GM12891 (cell line): ENCODE results near the gene TMCC1.
"Not testable (repeated sequence)": the region's sequence is repeated elsewhere in the genome, so short reads cannot be mapped to it uniquely, and the experiment has no call there.

Experiments
- DNase-seq: peaks from one replicate; pipeline ENCODE4 v3.0.0; 2011; ENCODE audit warnings: low spot score; ENCODE audit not compliant: insufficient read length
- FAIRE-seq: peaks from 2 replicates; lab custom pipeline; 2011; peaks lifted over from hg19 to GRCh38; lab: Jason Lieb, UNC
- PAX5 ChIP-seq: IDR thresholded peaks from 2 replicates; pipeline ENCODE4 v1.6.1; 2011; ENCODE audit warnings: low read length, moderate library complexity, mild to moderate bottlenecking; ENCODE audit not compliant: insufficient read depth, severe bottlenecking
- POLR2A ChIP-seq: IDR thresholded peaks from 2 replicates; pipeline ENCODE4 v1.6.1; 2011; ENCODE audit warnings: low read depth, low read length, control low read depth
- POLR2AphosphoS5 ChIP-seq: IDR thresholded peaks from 2 replicates; pipeline ENCODE4 v1.6.1; 2011; ENCODE audit warnings: low read depth, low read length, control low read depth
- POU2F2 ChIP-seq: IDR thresholded peaks from 2 replicates; pipeline ENCODE4 v1.6.1; 2011; ENCODE audit warnings: low read depth, mild to moderate bottlenecking, control low read depth, low read length, moderate library complexity
- SPI1 ChIP-seq: IDR thresholded peaks from 2 replicates; pipeline ENCODE4 v1.6.1; 2011; ENCODE audit warnings: low read depth, low read length, control low read depth
- TAF1 ChIP-seq: IDR thresholded peaks from 2 replicates; pipeline ENCODE4 v1.6.1; 2011; ENCODE audit warnings: low read depth, low read length, control low read depth

Gene TMCC1

DNA sequence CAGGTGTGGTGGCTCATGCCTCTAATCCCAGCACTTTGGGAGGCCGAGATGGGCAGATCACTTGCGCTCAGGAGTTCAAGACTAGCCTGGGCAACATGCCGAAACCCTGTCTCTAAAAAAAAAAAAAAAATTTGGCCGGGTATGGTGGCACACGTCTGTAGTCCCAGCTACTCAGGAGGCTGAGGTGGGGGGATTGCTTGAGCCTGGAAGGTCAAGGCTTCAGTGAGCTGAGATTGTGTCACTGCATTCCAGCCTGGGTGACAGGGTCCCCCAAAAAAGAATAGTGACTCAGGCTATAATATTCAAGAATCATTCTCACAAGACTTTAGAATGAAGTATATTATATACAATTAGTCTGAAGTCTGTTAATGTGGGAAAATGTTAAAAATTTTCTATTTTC is 216.5 kb downstream of the TMCC1 start:
- TF ChIP-seq POLR2AphosphoS5 (no peak), TAF1 (no peak), POU2F2 (no peak), POLR2A (no peak), SPI1 (no peak), PAX5 (no peak)
- FAIRE-seq (no peak), DNase-seq (no peak)

GRCh38 chr3:129674798-129675123 is 218.8 kb downstream of the TMCC1 start:
- not testable (repeated sequence) for FAIRE-seq, DNase-seq

GRCh38 chr3:129673897-129674797 is 219.4 kb downstream of the TMCC1 start:
- peak; percentile 33 for FAIRE-seq
- TF ChIP-seq TAF1 (no peak), POU2F2 (no peak), POLR2A (no peak), SPI1 (no peak), PAX5 (no peak), POLR2AphosphoS5 (no peak)
- no peak for DNase-seq

DNA sequence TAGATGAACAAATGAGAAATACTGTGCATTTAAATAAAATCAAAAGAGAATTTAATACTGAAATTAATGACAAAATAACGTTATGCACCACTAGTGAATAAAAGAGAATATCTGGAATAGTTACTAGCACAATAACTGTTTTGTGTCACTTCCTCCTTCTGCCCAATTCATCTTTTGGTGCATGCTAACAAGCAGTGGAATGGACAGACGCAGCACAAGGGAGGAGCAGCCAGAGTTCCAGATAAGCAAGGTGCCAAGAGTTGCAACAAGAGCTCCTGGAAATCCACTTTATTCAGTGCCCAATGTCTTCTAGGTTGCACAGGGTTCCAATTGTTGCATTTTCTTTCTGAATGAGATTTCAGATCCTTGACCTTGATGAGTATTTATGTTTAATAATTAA is 220.5 kb downstream of the TMCC1 start:
- TF ChIP-seq TAF1 (no peak), SPI1 (peak; percentile 65), POU2F2 (no peak)
- DNase-seq (no peak), FAIRE-seq (no peak)

DNA sequence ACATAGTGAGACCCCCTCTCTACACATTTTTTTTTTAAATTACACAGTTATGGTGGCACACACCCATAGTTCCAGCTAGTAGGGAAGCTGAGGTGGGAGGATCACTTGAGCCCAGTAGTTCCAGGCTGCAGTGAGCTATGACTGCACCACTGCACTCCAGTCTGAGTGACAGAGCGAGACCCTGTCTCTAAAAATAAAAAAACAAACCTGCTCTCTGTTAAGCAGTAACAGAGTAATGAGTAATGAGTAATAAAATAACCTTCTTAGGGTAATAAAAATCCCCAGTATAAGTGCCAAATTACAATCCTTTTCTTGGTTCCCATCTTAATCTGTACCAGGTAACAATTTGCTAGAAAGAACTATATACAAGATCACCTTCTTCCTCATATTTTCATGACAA is 221.1 kb downstream of the TMCC1 start:
- TF ChIP-seq POU2F2 = no peak
- TF ChIP-seq POLR2A = no peak
- no peak for TF ChIP-seq SPI1
- no peak for TF ChIP-seq TAF1
- TF ChIP-seq POLR2AphosphoS5 = no peak
- TF ChIP-seq PAX5 = no peak
- FAIRE-seq = no peak
- DNase-seq = no peak

GRCh38 chr3:129665024-129665768 is 228.3 kb downstream of the TMCC1 start:
- no peak for DNase-seq
- no peak for TF ChIP-seq POLR2A
- TF ChIP-seq TAF1 = no peak
- no peak for FAIRE-seq

GRCh38 chr3:129663930-129664646 is 229.4 kb downstream of the TMCC1 start:
- TF ChIP-seq TAF1 (no peak), PAX5 (no peak), POLR2AphosphoS5 (no peak), POLR2A (no peak), SPI1 (no peak), POU2F2 (no peak)
- no peak for FAIRE-seq

DNA sequence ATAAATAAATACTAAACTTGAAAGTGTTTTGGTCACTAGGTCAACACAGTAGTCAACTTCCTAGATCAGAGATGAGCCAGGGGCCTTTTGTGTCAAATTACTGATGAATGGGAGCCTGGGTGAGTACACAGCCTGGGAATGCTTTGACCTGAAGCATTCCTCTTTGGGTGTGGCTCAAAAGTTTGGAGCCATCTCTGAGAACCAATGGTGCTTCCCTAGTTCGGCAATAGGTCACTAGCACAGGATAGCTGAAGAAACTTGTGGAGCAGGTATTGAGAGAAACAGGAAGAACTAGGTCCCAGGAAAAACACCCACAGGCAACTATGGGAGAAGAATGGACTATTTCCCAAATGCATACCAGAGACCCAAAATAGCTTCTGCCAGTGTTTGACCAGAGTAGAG is 230.5 kb downstream of the TMCC1 start:
- DNase-seq (no peak), FAIRE-seq (no peak)
- TF ChIP-seq TAF1 (no peak), SPI1 (no peak), POU2F2 (no peak), POLR2A (no peak), PAX5 (no peak), POLR2AphosphoS5 (no peak)

More at GRCh38 chr3:129663930-129664646, 229.4 kb downstream of the TMCC1 start:
- DNase-seq = no peak

DNA sequence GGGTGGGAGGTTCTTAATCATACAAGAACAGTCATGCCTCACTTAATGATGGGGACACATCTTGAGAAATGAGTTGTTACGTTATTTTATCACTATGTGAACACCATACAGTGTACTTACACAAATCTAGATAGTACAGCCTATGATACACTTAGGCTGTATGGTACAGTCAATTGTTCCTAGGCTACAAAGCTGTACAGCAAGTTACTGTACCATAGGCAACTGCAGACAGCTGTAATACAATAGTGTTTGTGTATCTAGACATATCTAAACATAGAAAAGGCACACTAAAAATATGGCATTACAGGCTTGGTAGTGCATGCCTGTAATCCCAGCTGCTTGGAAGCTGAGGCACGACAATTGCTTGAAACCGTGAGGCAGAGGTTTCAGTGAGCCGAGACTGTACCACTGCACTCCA is 231.3 kb downstream of the TMCC1 start:
- FAIRE-seq = no peak
- DNase-seq = no peak
- TF ChIP-seq POLR2AphosphoS5 (no peak), POU2F2 (no peak), SPI1 (no peak), POLR2A (no peak), PAX5 (no peak), TAF1 (no peak)

DNA sequence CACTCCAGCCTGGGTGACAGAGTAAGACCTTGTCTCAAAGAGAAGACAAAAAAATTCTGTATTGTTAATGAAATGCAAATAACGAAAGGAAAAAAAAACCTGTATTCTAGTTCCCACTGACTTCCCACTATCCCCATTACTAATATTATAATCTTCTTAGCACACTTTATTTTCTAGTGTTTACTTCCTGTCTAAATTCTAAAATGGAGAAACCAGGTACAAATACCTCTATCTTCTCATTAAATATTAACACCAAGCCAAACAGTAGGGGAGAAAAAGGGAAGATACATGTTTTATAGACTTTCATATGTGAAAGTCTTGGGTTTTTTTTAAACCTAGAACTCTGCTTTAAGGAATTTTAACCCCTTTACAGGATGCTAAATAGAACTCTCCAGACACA is 231.7 kb downstream of the TMCC1 start:
- no peak for DNase-seq
- TF ChIP-seq SPI1 (no peak), POLR2AphosphoS5 (no peak), PAX5 (no peak), POLR2A (no peak), POU2F2 (no peak), TAF1 (no peak)
- no peak for FAIRE-seq
